Ishikawa (cell line): ENCODE results near the gene NHS.
A peak's percentile ranks its signal among the peaks of the same experiment; 100 is the strongest.

ENCODE experiments used
- CEBPB ChIP-seq: IDR thresholded peaks from 2 replicates; pipeline ENCODE4 v1.6.1; 2012
- CREB1 ChIP-seq: IDR thresholded peaks from 2 replicates; pipeline ENCODE4 v1.6.1; 2012; ENCODE audit warnings: low read depth
- EGR1 ChIP-seq: IDR thresholded peaks from 2 replicates; pipeline ENCODE4 v1.6.1; 2012
- EP300 ChIP-seq: IDR thresholded peaks from 2 replicates; pipeline ENCODE4 v1.6.1; 2012; ENCODE audit warnings: borderline replicate concordance
- FOXM1 ChIP-seq: IDR thresholded peaks from 2 replicates; pipeline ENCODE4 v1.6.1; 2012; ENCODE audit warnings: low read depth, borderline replicate concordance
- MAX ChIP-seq: IDR thresholded peaks from 2 replicates; pipeline ENCODE4 v1.6.1; 2012
- NFIC ChIP-seq: IDR thresholded peaks from 2 replicates; pipeline ENCODE4 v1.6.1; 2012
- RAD21 ChIP-seq: IDR thresholded peaks from 2 replicates; pipeline ENCODE4 v1.6.1; 2012; ENCODE audit warnings: low read depth
- REST ChIP-seq: IDR thresholded peaks from 2 replicates; pipeline ENCODE4 v1.6.1; 2012; ENCODE audit warnings: low read depth, mild to moderate bottlenecking
- TAF1 ChIP-seq: IDR thresholded peaks from 2 replicates; pipeline ENCODE4 v1.6.1; 2012; ENCODE audit warnings: low read depth, mild to moderate bottlenecking
- TCF12 ChIP-seq: IDR thresholded peaks from 2 replicates; pipeline ENCODE4 v1.6.1; 2012; ENCODE audit warnings: low read depth
- TEAD4 ChIP-seq: IDR thresholded peaks from 2 replicates; pipeline ENCODE4 v1.6.1; 2012
- USF1 ChIP-seq: IDR thresholded peaks from 2 replicates; pipeline ENCODE4 v1.6.1; 2012
- YY1 ChIP-seq: IDR thresholded peaks from 2 replicates; pipeline ENCODE4 v1.6.1; 2012; ENCODE audit warnings: low read depth
- ZBTB7A ChIP-seq: IDR thresholded peaks from 2 replicates; pipeline ENCODE4 v1.6.1; 2012; ENCODE audit warnings: low read depth

The NHS gene

GRCh38 chrX:17494216-17494615, 119.2 kb downstream of the NHS start:
- TF ChIP-seq MAX (no peak), TCF12 (no peak), EGR1 (no peak)

GRCh38 chrX:17495052-17495451, 120.1 kb downstream of the NHS start:
- no peak for TF ChIP-seq EGR1
- no peak for TF ChIP-seq USF1
- TF ChIP-seq CREB1: no peak
- TF ChIP-seq CEBPB: no peak
- no peak for TF ChIP-seq YY1
- no peak for TF ChIP-seq NFIC
- TF ChIP-seq FOXM1: no peak
- TF ChIP-seq ZBTB7A: no peak
- no peak for TF ChIP-seq REST
- no peak for TF ChIP-seq EP300
- no peak for TF ChIP-seq TAF1
- no peak for TF ChIP-seq MAX
- TF ChIP-seq TEAD4: no peak
- TF ChIP-seq RAD21: no peak

GRCh38 chrX:17496407-17496806, 121.4 kb downstream of the NHS start:
- peak; percentile 36; the same call in 1 of the 2 replicates for TF ChIP-seq NFIC
- no peak for TF ChIP-seq TAF1

- TF ChIP-seq FOXM1: no peak
- TF ChIP-seq EGR1: no peak
- TF ChIP-seq RAD21: no peak
- TF ChIP-seq TEAD4: no peak
- no peak for TF ChIP-seq USF1
Measured at GRCh38 chrX:17497193-17497592, 122.2 kb downstream of the NHS start.

GRCh38 chrX:17499512-17499911, 124.5 kb downstream of the NHS start:
- TF ChIP-seq NFIC: no peak
- TF ChIP-seq EP300: no peak
- TF ChIP-seq RAD21: no peak
- no peak for TF ChIP-seq USF1
- no peak for TF ChIP-seq TCF12
- no peak for TF ChIP-seq TAF1
- no peak for TF ChIP-seq EGR1
- no peak for TF ChIP-seq MAX
- no peak for TF ChIP-seq REST

GRCh38 chrX:17500145-17500579, 125.2 kb downstream of the NHS start:
- TF ChIP-seq EP300 (no peak), RAD21 (no peak), REST (no peak), CREB1 (no peak), TAF1 (no peak), USF1 (no peak), NFIC (no peak), CEBPB (no peak), TEAD4 (no peak), YY1 (no peak)
